HepG2 (cell line): ENCODE results near the gene MCRS1. TPM values are rescaled to one million over a fixed set of nuclear protein-coding genes. Genes with fewer than 3 reads are reported as not detected.

ENCODE experiments used
- CENPT ChIP-seq: sonication (generic); formaldehyde crosslinking; IDR thresholded peaks from 2 replicates; pipeline ENCODE4 v1.8.0; 2022; ENCODE audit warnings: low read depth, mild to moderate bottlenecking, moderate library complexity, missing genetic modification reagents
- CENPX ChIP-seq: sonication (generic); formaldehyde crosslinking; IDR thresholded peaks from 2 replicates; pipeline ENCODE4 v1.9.0; 2021; ENCODE audit warnings: mild to moderate bottlenecking, missing genetic modification reagents, moderate library complexity
- CTCF ChIP-seq: sonication (generic); formaldehyde crosslinking; IDR thresholded peaks from 2 replicates; pipeline ENCODE4 v1.5.0; 2020; ENCODE audit warnings: mild to moderate bottlenecking, missing genetic modification reagents, moderate library complexity
- EHMT2 ChIP-seq: fragments of 200-600 bp; sonication (generic); IDR thresholded peaks from 2 replicates; pipeline ENCODE4 v1.7.0; 2017; ENCODE audit warnings: antibody characterized with exemption, low read depth, low read length, borderline replicate concordance
- MXD4 ChIP-seq: IDR thresholded peaks from 2 replicates; pipeline ENCODE4 v1.6.1; 2016; ENCODE audit warnings: mild to moderate bottlenecking, missing biosample characterization, missing genetic modification reagents
- PATZ1 ChIP-seq: sonication (generic); formaldehyde crosslinking; IDR thresholded peaks from 2 replicates; pipeline ENCODE4 v1.4.0; 2020; ENCODE audit warnings: missing genetic modification reagents
- SATB2 ChIP-seq: sonication (generic); formaldehyde crosslinking; IDR thresholded peaks from 2 replicates; pipeline ENCODE4 v1.5.0; 2020; ENCODE audit warnings: missing genetic modification reagents
- SMC3 ChIP-seq: IDR thresholded peaks from 2 replicates; pipeline ENCODE4 v1.6.1; 2011; ENCODE audit warnings: low read length, improper control_type of control experiment
- SOX6 ChIP-seq, 2 experiments: fragments of 450-650 bp in 1 of 2; sonication (generic) in 1 of 2; formaldehyde crosslinking in 1 of 2; IDR thresholded peaks; 2 replicates each; pipeline versions ENCODE4 v1.4.0 to v1.6.1; 2017 to 2020; ENCODE audit warnings: antibody characterized with exemption in 1 of 2, mild to moderate bottlenecking in 1 of 2, missing genetic modification reagents in 1 of 2
- TFDP1 ChIP-seq: IDR thresholded peaks from 2 replicates; pipeline ENCODE4 v1.6.1; 2016; ENCODE audit warnings: missing compliant biosample characterization, missing genetic modification reagents, borderline replicate concordance
- YY1 ChIP-seq: IDR thresholded peaks from 2 replicates; pipeline ENCODE4 v1.6.1; 2011; ENCODE audit warnings: low read length, low read depth, moderate library complexity, mild to moderate bottlenecking; ENCODE audit not compliant: insufficient read depth, insufficient replicate concordance
- ZNF160 ChIP-seq: sonication (generic); formaldehyde crosslinking; IDR thresholded peaks from 2 replicates; pipeline ENCODE4 v1.8.0; 2022; ENCODE audit warnings: mild to moderate bottlenecking, inconsistent platforms, missing genetic modification reagents
- ZNF224 ChIP-seq: sonication (generic); formaldehyde crosslinking; IDR thresholded peaks from 2 replicates; pipeline ENCODE4 v1.5.0; 2020; ENCODE audit warnings: mild to moderate bottlenecking, missing genetic modification reagents
- ZNF280B ChIP-seq: sonication (generic); formaldehyde crosslinking; IDR thresholded peaks from 2 replicates; pipeline ENCODE4 v1.5.0; 2020; ENCODE audit warnings: missing genetic modification reagents, mild to moderate bottlenecking, borderline replicate concordance
- ZNF354B ChIP-seq: sonication (generic); formaldehyde crosslinking; IDR thresholded peaks from 2 replicates; pipeline ENCODE4 v1.8.0; 2022; ENCODE audit warnings: mild to moderate bottlenecking, missing genetic modification reagents
- ZNF530 ChIP-seq: sonication (generic); formaldehyde crosslinking; IDR thresholded peaks from 2 replicates; pipeline ENCODE4 v1.5.0; 2020; ENCODE audit warnings: low read depth, mild to moderate bottlenecking, missing genetic modification reagents
- ZNF687 ChIP-seq: sonication (generic); formaldehyde crosslinking; IDR thresholded peaks from 2 replicates; pipeline ENCODE4 v1.5.1; 2020; ENCODE audit warnings: mild to moderate bottlenecking, missing genetic modification reagents, moderate library complexity
- ZNF788 ChIP-seq: sonication (generic); formaldehyde crosslinking; IDR thresholded peaks from 2 replicates; pipeline ENCODE4 v1.5.0; 2020; ENCODE audit warnings: mild to moderate bottlenecking, missing genetic modification reagents, borderline replicate concordance
- polyA plus RNA-seq, 8 experiments: library from polyadenylated mRNA; depleted of rRNA in 3 of 8; stranded (reverse) in 7 of 8; unstranded in 1 of 8; fragments of >200 nt; fragmentation: Illumina TruSeq in 4 of 8; extraction: Trizol in 4 of 8; gene quantifications; 2 replicates each; pipeline versions ENCODE4 v1.2.1 to v1.2.3, GENCODE V29; 2011 to 2016; ENCODE audit warnings: low read depth in 4 of 8, missing spikeins in 1 of 8, mixed read lengths in 1 of 8; ENCODE audit not compliant: insufficient read depth in 1 of 8
- total RNA-seq, 5 experiments: library from RNA; depleted of rRNA; stranded (reverse); fragments of >200 nt; fragmentation: Illumina TruSeq; extraction: Trizol; gene quantifications; 2 replicates each; pipeline ENCODE4 v1.2.3, GENCODE V29; 2016; ENCODE audit warnings: low read depth in 1 of 5

The MCRS1 gene
- total and polyA plus RNA-seq, 2 of the 13 experiments (the other 11 are each of a cell fraction or from before 2014, with no cell fraction given), result 51.0 to 66.3 TPM

GRCh38 chr12:49553512-49554088, 14.3 kb downstream of the MCRS1 start (continued):
- TF ChIP-seq CTCF, result peak; percentile 64
- TF ChIP-seq ZNF530 (CRISPR knock-in tag), result no peak
- TF ChIP-seq SOX6 (IDR thresholded peaks at IDR 0.05), result no peak
- TF ChIP-seq SOX6 (CRISPR knock-in tag; IDR thresholded peaks at IDR 0.05), result no peak
- no peak for TF ChIP-seq ZNF224 (CRISPR knock-in tag)
- no peak for TF ChIP-seq ZNF354B (CRISPR knock-in tag)
- no peak for TF ChIP-seq ZNF280B (CRISPR knock-in tag)
- no peak for TF ChIP-seq ZNF687 (CRISPR knock-in tag)
- TF ChIP-seq SATB2, result no peak
- no peak for TF ChIP-seq TFDP1 (CRISPR knock-in tag)
- no peak for TF ChIP-seq PATZ1
- TF ChIP-seq YY1, result no peak
- peak; percentile 61 for TF ChIP-seq SMC3
- no peak for TF ChIP-seq CENPX (CRISPR knock-in tag)
- no peak for TF ChIP-seq ZNF160 (CRISPR knock-in tag)
- no peak for TF ChIP-seq ZNF788 (CRISPR knock-in tag)
- no peak for TF ChIP-seq CENPT (CRISPR knock-in tag)
- 0 out of 2 replicates have a peak, but pooled peaks have one; percentile 23 for TF ChIP-seq MXD4
- no peak for TF ChIP-seq EHMT2
